Measurements from ENCODE around the gene LEF1. TPM values are rescaled to one million over a fixed set of nuclear protein-coding genes. Genes with fewer than 3 reads are reported as not detected.

LEF1 gene
- total and polyA plus RNA-seq, 2 of the 8 experiments (the other 6 are each of a cell fraction or from before 2014, with no cell fraction given) = 2.6 to 5.2 TPM

DNA sequence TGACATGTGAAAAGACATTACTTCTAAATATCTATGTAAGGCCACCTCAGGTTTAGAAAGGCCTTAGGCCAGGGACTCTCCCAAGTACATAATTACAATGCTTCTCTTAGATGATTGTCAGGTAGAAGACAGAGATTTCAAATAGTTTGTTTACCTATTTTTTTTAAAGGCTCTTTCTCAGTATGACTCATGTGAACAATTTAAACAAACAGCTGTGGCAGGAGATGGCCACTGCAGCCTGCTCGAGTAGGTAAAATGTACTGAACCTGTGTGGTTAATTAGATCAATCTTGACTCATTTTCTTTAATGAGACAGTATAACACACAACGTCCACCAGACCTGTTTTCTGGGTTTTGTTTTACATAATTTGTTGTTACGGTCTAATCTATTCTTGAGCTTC is 50.2 kb downstream of the LEF1 start:
- CTCF ChIA-PET (ENCODE audit: partially characterized antibody) = interaction anchor here (0.6 to 2.8 kb wide), 7 partner anchors 9 to 454 kb away, joined by 3 to 15 read pairs (median 4); no protein-coding TSS in a partner anchor
- H3K9me3 ChIP-seq (ENCODE audit: insufficient read depth in 2 of 2, low read depth in 1 of 2, low read length in 1 of 2) = no peaks in the 10 kb centered on the region
- no peaks in the 10 kb centered on the region for H3K27me3 ChIP-seq (replicated peaks in 1 of 4; ENCODE audit: control insufficient read depth in 3 of 4, extremely low read depth in 1 of 4, insufficient read depth in 3 of 4, low read length in 3 of 4)
- no peak overlapping the region for H2BK20ac ChIP-seq (ENCODE audit: low read length)
- no peak overlapping the region for H3K4ac ChIP-seq (replicated peaks; ENCODE audit: insufficient read length, low read depth, low read length)
- no peak overlapping the region for H2BK5ac ChIP-seq (ENCODE audit: low read depth, low read length)
- no peak overlapping the region for H2BK15ac ChIP-seq (ENCODE audit: low read length)
- no peaks in the 10 kb centered on the region for H3K79me1 ChIP-seq (ENCODE audit: low read depth, low read length)
- TF ChIP-seq EZH2 (IDR thresholded peaks at IDR 0.05; ENCODE audit: low read depth, low read length, severe bottlenecking) (no peak), RAD21 (IDR thresholded peaks at IDR 0.05 in 1 of 2, conservative IDR thresholded peaks at IDR 0.05 in 1 of 2; ENCODE audit: low read depth in 2 of 2, low read length in 2 of 2) (no peak), SRF (IDR thresholded peaks at IDR 0.05; ENCODE audit: low read depth, low read length) (no peak), JUND (IDR thresholded peaks at IDR 0.05; ENCODE audit: low read length) (no peak), EP300 (IDR thresholded peaks at IDR 0.05; ENCODE audit: borderline replicate concordance in 1 of 2, low read depth in 2 of 2, low read length in 2 of 2) (no peak), CEBPB (IDR thresholded peaks at IDR 0.05; ENCODE audit: low read depth, low read length) (no peak), PHF8 (conservative IDR thresholded peaks at IDR 0.05; ENCODE audit: low read depth, low read length) (no peak), GTF2F1 (IDR thresholded peaks at IDR 0.05; ENCODE audit: borderline replicate concordance, low read depth, low read length) (no peak), SP4 (IDR thresholded peaks at IDR 0.05; ENCODE audit: low read length) (no peak), POLR2A (IDR thresholded peaks at IDR 0.05; ENCODE audit: control extremely low read depth in 1 of 2, low read depth in 2 of 2, low read length in 2 of 2) (no peak), GABPA (IDR thresholded peaks at IDR 0.05; ENCODE audit: borderline replicate concordance, insufficient read depth, low read length) (no peak), BRCA1 (IDR thresholded peaks at IDR 0.05; ENCODE audit: low read depth, low read length) (no peak)
- TF ChIP-seq, protein P1, sequence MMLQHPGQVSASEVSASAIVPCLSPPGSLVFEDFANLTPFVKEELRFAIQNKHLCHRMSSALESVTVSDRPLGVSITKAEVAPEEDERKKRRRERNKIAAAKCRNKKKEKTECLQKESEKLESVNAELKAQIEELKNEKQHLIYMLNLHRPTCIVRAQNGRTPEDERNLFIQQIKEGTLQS (IDR thresholded peaks at IDR 0.05; ENCODE audit: insufficient read depth, low read depth, low read length) = no peak
- no peak overlapping the region for H2AK5ac ChIP-seq (ENCODE audit: low read depth, low read length)
- H4K8ac ChIP-seq (ENCODE audit: extremely low read depth, insufficient read depth, low read length) = no peak overlapping the region
- H3K23me2 ChIP-seq (ENCODE audit: low read depth, low read length) = no peaks in the 10 kb centered on the region; the same call in 1 of the 2 replicates
- H2BK12ac ChIP-seq (ENCODE audit: low read depth, low read length) = no peak overlapping the region
- no peaks in the 10 kb centered on the region for H4K20me1 ChIP-seq (replicated peaks in 1 of 2; ENCODE audit: control insufficient read depth in 1 of 2, insufficient read depth in 2 of 2, low read length in 2 of 2)
- no peak overlapping the region for H3K27ac ChIP-seq (ENCODE audit: low read depth, low read length)
- no peak overlapping the region for H4K5ac ChIP-seq (ENCODE audit: insufficient read length, low read depth, low read length)
- H2BK120ac ChIP-seq (replicated peaks; ENCODE audit: low read depth, low read length) = no peak overlapping the region
- no peak overlapping the region for H3K18ac ChIP-seq (ENCODE audit: extremely low read depth, low read length)
- no peaks in the 10 kb centered on the region for H3K79me2 ChIP-seq (ENCODE audit: control insufficient read depth in 1 of 2, insufficient read depth in 2 of 2, low read length in 2 of 2)
- H3K9ac ChIP-seq (replicated peaks in 1 of 4; ENCODE audit: extremely low read depth in 1 of 4, low read depth in 3 of 4, low read length in 3 of 4) = no peak overlapping the region
- peaks cover 0 to 7% (median 3%) of the 10 kb centered on the region in 4 experiments; a peak in 4 of 7 replicates for H3K4me1 ChIP-seq (replicated peaks in 1 of 4; ENCODE audit: control insufficient read depth in 3 of 4, insufficient read depth in 4 of 4, low read length in 3 of 4)
- no peak overlapping the region for H2AFZ ChIP-seq (ENCODE audit: low read length)
- no peak overlapping the region for H3K23ac ChIP-seq (ENCODE audit: insufficient read length)
- no peak overlapping the region for H3K14ac ChIP-seq (ENCODE audit: insufficient read length)
- POLR2A ChIA-PET (ENCODE audit: partially characterized antibody) = interaction anchor here (0.6 kb wide), 1 partner anchor 1301 kb away, joined by 3 read pairs; no protein-coding TSS in a partner anchor
- H3K56ac ChIP-seq (replicated peaks; ENCODE audit: insufficient read length, low read depth, low read length) = no peak overlapping the region
- WGBS, 2 experiments (ENCODE audit: extremely low coverage in 1 of 2, insufficient coverage in 1 of 2, insufficient read length in 1 of 2, insufficient replicate concordance in 2 of 2, low coverage in 1 of 2, low lambda C conversion rate in 2 of 2, missing lambda C conversion rate in 1 of 2) = 88% methylated on average over 3 of the region's 3 CpGs; no CpG with 5 or more reads in 1 of the 2 experiments
- FAIRE-seq (no peak), DNase-seq (ENCODE audit: low read depth in 1 of 2, low spot score in 2 of 2) (no peak)
- no peak overlapping the region for H4K91ac ChIP-seq (replicated peaks; ENCODE audit: insufficient read length, low read length)
- H3K36me3 ChIP-seq (ENCODE audit: control insufficient read depth in 2 of 4, insufficient read depth in 4 of 4, low read length in 3 of 4) = no peaks in the 10 kb centered on the region; a peak in 1 of 8 replicates
- H3K4me3 ChIP-seq (ENCODE audit: extremely low read depth in 1 of 4, insufficient read depth in 2 of 4, low read depth in 3 of 4, low read length in 4 of 4) = no peak overlapping the region
- no peak overlapping the region for H3K4me2 ChIP-seq (ENCODE audit: insufficient read depth in 1 of 2, low read depth in 2 of 2, low read length in 2 of 2)

All from H1 (cell line).